Endothelial cell of umbilical vein (primary cell): ENCODE measurements around the gene FAM50B. TPM values are rescaled to one million over a fixed set of nuclear protein-coding genes. Genes with fewer than 3 reads are reported as not detected.

Source experiments
- BruUV-seq: library from RNA; stranded (reverse); fragments of 400-500 nt; replicated peaks from 2 replicates; lab custom pipeline; 2021; lab: Mats Ljungman, UMichigan
- CTCF ChIA-PET: fragments of 300-600, 350-600 bp; sonication (Branson Sonifier 250); formaldehyde crosslinking; loops from one replicate; lab custom pipeline; 2021; ENCODE audit warnings: antibody characterized with exemption, inconsistent platforms; lab: Charles Lee
- POLR2A ChIA-PET: fragments of 300-600, 350-600 bp; sonication (Branson Sonifier 250); formaldehyde crosslinking; loops from one replicate; lab custom pipeline; 2021; ENCODE audit warnings: antibody characterized with exemption, inconsistent platforms; lab: Charles Lee
- DNase-seq: peaks from one replicate; pipeline ENCODE4 v3.0.0-alpha.2; 2011; ENCODE audit warnings: low read depth, low spot score
- FAIRE-seq: peaks from 2 replicates; lab custom pipeline; 2011; peaks lifted over from hg19 to GRCh38; lab: Jason Lieb, UNC
- H2AFZ ChIP-seq: 2 replicates; pipeline ENCODE4 v1.6.0; 2012; ENCODE audit warnings: low read depth, low read length, control low read depth, inconsistent platforms
- H3K27ac ChIP-seq: 2 replicates; pipeline ENCODE4 v1.5.1; 2011; ENCODE audit warnings: low read depth, mild to moderate bottlenecking, control low read depth, low read length, moderate library complexity; ENCODE audit not compliant: insufficient read depth
- H3K27me3 ChIP-seq, 2 experiments: 2 replicates each; pipeline versions ENCODE4 v1.6.0 to v1.6.1; 2011; ENCODE audit warnings: low read length in 2 of 2, mixed read lengths in 1 of 2; ENCODE audit not compliant: control insufficient read depth in 2 of 2, insufficient read depth in 2 of 2
- H3K36me3 ChIP-seq, 2 experiments: 2 replicates in 1 of 2; 3 replicates in 1 of 2; pipeline ENCODE4 v1.5.1; 2011; ENCODE audit warnings: low read length in 2 of 2, mild to moderate bottlenecking in 1 of 2, moderate library complexity in 1 of 2; ENCODE audit not compliant: control insufficient read depth in 2 of 2, insufficient read depth in 2 of 2; ENCODE audit errors: extremely low read depth in 1 of 2
- H3K4me1 ChIP-seq: 3 replicates; pipeline ENCODE4 v1.5.1; 2011; ENCODE audit warnings: mild to moderate bottlenecking, low read length; ENCODE audit not compliant: control insufficient read depth, insufficient read depth; ENCODE audit errors: extremely low read depth
- H3K4me2 ChIP-seq: 2 replicates; pipeline ENCODE4 v1.6.1; 2011; ENCODE audit warnings: low read length, control low read depth, mixed read lengths; ENCODE audit not compliant: insufficient read depth
- H3K4me3 ChIP-seq, 3 experiments: fragments of 200-600 bp in 1 of 3; sonication (generic), shearing (Covaris generic) in 1 of 3; replicated peaks in 1 of 3; 2 replicates each; pipeline ENCODE4 v1.5.1; 2011 to 2016; ENCODE audit warnings: control low read depth in 3 of 3, low read length in 3 of 3, mild to moderate bottlenecking in 2 of 3, inconsistent platforms in 1 of 3, low read depth in 1 of 3, moderate library complexity in 1 of 3; ENCODE audit not compliant: insufficient read depth in 1 of 3
- H3K79me2 ChIP-seq: 2 replicates; pipeline ENCODE4 v1.6.0; 2012; ENCODE audit warnings: low read length, inconsistent platforms; ENCODE audit not compliant: control insufficient read depth, insufficient read depth
- H3K9ac ChIP-seq: replicated peaks from 2 replicates; pipeline ENCODE3; 2011; ENCODE audit warnings: low read length, control low read depth; ENCODE audit not compliant: insufficient read depth; ENCODE audit errors: extremely low read depth
- H3K9me1 ChIP-seq: replicated peaks from 3 replicates; pipeline ENCODE4 v1.6.0; 2011; ENCODE audit warnings: mild to moderate bottlenecking, low read length; ENCODE audit not compliant: control insufficient read depth, insufficient read depth; ENCODE audit errors: extremely low read depth
- H3K9me3 ChIP-seq: replicated peaks from 2 replicates; pipeline ENCODE4 v1.5.1; 2012; ENCODE audit warnings: low read length, inconsistent platforms; ENCODE audit not compliant: control insufficient read depth, insufficient read depth
- H4K20me1 ChIP-seq: replicated peaks from 2 replicates; pipeline ENCODE3; 2011; ENCODE audit warnings: mild to moderate bottlenecking, low read length; ENCODE audit not compliant: control insufficient read depth, insufficient read depth; ENCODE audit errors: extremely low read depth
- CTCF ChIP-seq, 2 donors: IDR thresholded peaks; 1 replicate in 1 of 2; 2 replicates in 1 of 2; pipeline ENCODE4 v1.5.1; 2011; ENCODE audit warnings: low read length in 2 of 2, mild to moderate bottlenecking in 2 of 2, moderate library complexity in 2 of 2, control low read depth in 1 of 2, inconsistent platforms in 1 of 2, low read depth in 1 of 2; ENCODE audit not compliant: insufficient read depth in 1 of 2; ENCODE audit errors: extremely low read depth in 1 of 2
- FOS ChIP-seq: IDR thresholded peaks from 2 replicates; pipeline ENCODE4 v1.6.1; 2011; ENCODE audit warnings: mild to moderate bottlenecking, low read length, moderate library complexity, borderline replicate concordance; ENCODE audit not compliant: insufficient read depth
- GATA2 ChIP-seq: IDR thresholded peaks from 2 replicates; pipeline ENCODE4 v1.7.0; 2011; ENCODE audit warnings: low read depth, mild to moderate bottlenecking, moderate library complexity, mixed read lengths, low read length; ENCODE audit not compliant: insufficient read length, insufficient read depth
- JUN ChIP-seq: IDR thresholded peaks from 2 replicates; pipeline ENCODE4 v1.6.1; 2011; ENCODE audit warnings: borderline replicate concordance, low read depth; ENCODE audit not compliant: insufficient read length, insufficient read depth
- POLR2A ChIP-seq: IDR thresholded peaks from 2 replicates; pipeline ENCODE4 v1.6.1; 2012; ENCODE audit warnings: low read depth, mild to moderate bottlenecking, control low read depth, low read length
- dilution Hi-C: fragments of 300-500 bp; cut with MboI; formaldehyde crosslinking; loops from one replicate; pipeline ENCODE4 v1.15.0; 2019; ENCODE audit warnings: low sequenced_read_pairs; ENCODE audit not compliant: extremely low pct_ligation_motif_present
- intact Hi-C: fragments of 100-400 bp; cut with micrococcal nuclease; formaldehyde crosslinking; loops from one replicate; pipeline ENCODE4 v1.10.0; 2022
- polyA plus RNA-seq, 4 experiments: library from polyadenylated mRNA; depleted of rRNA in 3 of 4; stranded (reverse) in 3 of 4; unstranded in 1 of 4; fragments of >200 nt; gene quantifications; 2 replicates each; pipeline versions ENCODE4 v1.2.1 to v1.2.3, GENCODE V29; 2011 to 2012; ENCODE audit warnings: missing spikeins in 1 of 4
- total RNA-seq: library from RNA; stranded (reverse); gene quantifications from 2 replicates; pipeline ENCODE4 v1.2.3, GENCODE V29; 2021

Gene FAM50B
- total and polyA plus RNA-seq, 2 donors (not counting 3 experiments of a cell fraction or from before 2014, with no cell fraction given): 10.0 to 14.1 TPM

DNA sequence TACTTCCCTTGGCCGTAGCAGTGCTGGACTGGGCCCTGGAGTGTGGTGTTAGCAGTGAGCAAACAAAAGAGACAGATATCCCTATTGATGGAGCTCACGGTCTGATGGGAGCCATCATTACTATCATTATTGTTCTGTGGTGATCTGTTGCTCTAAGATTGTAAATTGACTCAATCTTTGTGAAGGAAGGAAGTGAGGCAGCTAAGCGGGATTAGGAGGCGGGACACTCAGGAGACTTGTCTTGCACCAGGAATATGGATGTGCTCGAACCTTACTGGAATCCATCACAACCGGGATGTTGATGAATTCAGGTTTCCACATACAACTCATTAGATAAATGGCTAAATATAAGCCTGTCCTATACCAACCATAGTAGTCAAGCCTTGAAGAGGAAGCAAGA, 25.5 kb upstream of the FAM50B start:
- Histone ChIP-seq H3K9me1 (no peaks in the 10 kb centered on the region), H3K36me3 (no peaks in the 10 kb centered on the region), H3K79me2 (no peaks in the 10 kb centered on the region), H3K4me2 (peak overlapping the region; percentile 1), H3K4me3 (no peak overlapping the region), H3K27ac (peak overlapping the region; percentile 96), H3K9me3 (no peaks in the 10 kb centered on the region), H3K9ac (peak overlapping the region; percentile 91), H3K4me1 (peaks cover 43% of the 10 kb centered on the region), H4K20me1 (no peaks in the 10 kb centered on the region), H3K27me3 (no peaks in the 10 kb centered on the region), H2AFZ (peak overlapping the region; percentile 66)
- peak; percentile 60 for DNase-seq
- dilution Hi-C loops: no loop called here
- intact Hi-C loops: no loop called here
- TF ChIP-seq JUN: peak; percentile 50
- no peak for TF ChIP-seq FOS
- peak; percentile 70 for FAIRE-seq
- BruUV-seq: no TSS peak
- ChIA-PET CTCF (interaction anchor here (0.5 to 5.6 kb wide), 7 partner anchors 9 to 544 kb away, joined by 3 to 54 read pairs (median 3); partner anchors contain the start of gene FAM50B), POLR2A (no interaction called here)

DNA sequence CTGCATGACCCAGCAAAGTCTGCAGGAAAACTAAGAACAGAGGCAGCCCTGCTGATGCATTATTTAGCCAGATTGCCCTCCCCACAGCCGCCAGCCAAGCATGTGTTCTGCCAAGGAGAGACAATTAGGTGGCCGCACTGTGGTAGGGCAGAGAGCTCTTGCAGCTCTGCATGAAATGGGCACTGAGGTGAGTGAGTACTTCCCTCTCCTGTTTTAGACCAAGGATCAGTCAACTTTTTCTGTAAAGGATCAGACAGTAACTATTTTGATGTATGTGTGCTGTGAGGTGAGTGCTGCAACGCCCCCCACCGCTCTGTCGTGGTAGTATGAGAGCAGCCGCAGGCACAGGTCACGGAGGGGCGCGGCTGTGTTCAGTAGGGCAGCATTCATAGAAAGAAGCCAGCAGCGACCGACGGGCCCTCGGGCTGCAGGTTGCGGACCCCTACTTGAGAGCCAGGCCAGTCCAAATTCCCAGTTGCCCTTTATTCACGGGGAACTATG, 23.8 kb upstream of the FAM50B start:
- peak overlapping the region; percentile 10 for H2AFZ ChIP-seq
- DNase-seq (peak; percentile 93), FAIRE-seq (no peak)
- peak overlapping the region; percentile 96 for H3K27ac ChIP-seq
- dilution Hi-C loops (no loop called here), intact Hi-C loops (loop anchor here (1.0 kb wide), 3 partner anchors 12 to 108 kb away; no protein-coding TSS in a partner anchor)
- no peaks in the 10 kb centered on the region for H3K27me3 ChIP-seq
- H3K36me3 ChIP-seq: no peaks in the 10 kb centered on the region
- H4K20me1 ChIP-seq: no peaks in the 10 kb centered on the region
- peak overlapping the region; percentile 63 for H3K4me2 ChIP-seq
- H3K9me3 ChIP-seq: no peaks in the 10 kb centered on the region
- H3K4me3 ChIP-seq: peak overlapping the region in 1 of 3 experiments; percentile 15
- TF ChIP-seq CTCF (IDR thresholded peaks at IDR 0.05; ENCODE audit: extremely low read depth in 1 of 2, insufficient read depth in 1 of 2, low read depth in 1 of 2, low read length in 2 of 2) (peak; percentile 56 to 72), POLR2A (peak; percentile 14), GATA2 (no peak)
- ChIA-PET CTCF (interaction anchor here (0.9 to 5.6 kb wide), 20 partner anchors 13 to 153 kb away, joined by 3 to 54 read pairs (median 10); partner anchors contain the start of genes FAM50B and PXDC1), POLR2A (interaction anchor here (0.6 to 2.4 kb wide), 16 partner anchors 12 to 230 kb away, joined by 3 to 20 read pairs (median 8); partner anchors contain the start of gene PXDC1)
- peak overlapping the region; percentile 91 for H3K9ac ChIP-seq
- H3K79me2 ChIP-seq: no peaks in the 10 kb centered on the region
- H3K4me1 ChIP-seq: peaks cover 43% of the 10 kb centered on the region
- H3K9me1 ChIP-seq: no peaks in the 10 kb centered on the region
- TSS peak; percentile 97 for BruUV-seq
